HCT116 (cell line): ENCODE measurements around the gene NAA16. TPM values are rescaled to one million over a fixed set of nuclear protein-coding genes. Genes with fewer than 3 reads are reported as not detected.

Source experiments
- ATAC-seq: fragments of 200-7000 bp; cut with Tn5 transposase; 2 replicates; pipeline ENCODE4 v1.9.1; 2020; ENCODE audit warnings: mild to moderate bottlenecking, moderate library complexity
- BruUV-seq: library from RNA; stranded (reverse); fragments of 400-500 nt; replicated peaks from 2 replicates; lab custom pipeline; 2021; lab: Mats Ljungman, UMichigan
- CTCF ChIA-PET: fragments of 300-600 bp; sonication (Branson Sonifier 250); formaldehyde crosslinking; loops from one replicate; lab custom pipeline; 2021; ENCODE audit warnings: antibody characterized with exemption; lab: Charles Lee
- POLR2A ChIA-PET: fragments of 300-600, 350-600 bp; sonication (Branson Sonifier 250); formaldehyde crosslinking; loops from one replicate; lab custom pipeline; 2021; ENCODE audit warnings: antibody characterized with exemption; lab: Charles Lee
- RAD21 ChIA-PET, 2 experiments: fragments of 300-600 bp; sonication (Branson Sonifier 250); formaldehyde crosslinking; loops; one replicate each; lab custom pipeline; 2023; ENCODE audit warnings: low total read pairs in 2 of 2; ENCODE audit not compliant: uncharacterized antibody in 2 of 2, unreplicated experiment in 2 of 2, low non-redundant PET in 1 of 2; lab: Charles Lee
- DNase-seq: peaks from one replicate; pipeline ENCODE4 v3.0.0-alpha.2; 2010; ENCODE audit warnings: low read depth, low spot score
- H2AFZ ChIP-seq: fragments of 200-600 bp; shearing (Covaris generic), sonication (generic); 2 replicates; pipeline ENCODE4 v1.6.1; 2017; ENCODE audit warnings: low read depth, mixed run types, mixed read lengths, antibody characterized with exemption, low read length; ENCODE audit not compliant: poor library complexity, severe bottlenecking
- H3K27ac ChIP-seq: 2 replicates; pipeline ENCODE4 v1.5.1; 2012; ENCODE audit warnings: low read depth, low read length
- H3K27me3 ChIP-seq: fragments of 200-600 bp; sonication (generic); 2 replicates; pipeline ENCODE4 v1.6.1; 2016; ENCODE audit warnings: mixed run types, low read length, mixed read lengths; ENCODE audit not compliant: insufficient read depth
- H3K36me3 ChIP-seq, 2 experiments: fragments of 200-500 bp in 1 of 2; fragments of 200-600 bp in 1 of 2; sonication (Bioruptor generic) in 1 of 2; sonication (generic) in 1 of 2; 2 replicates each; pipeline versions ENCODE4 v1.5.1 to v1.6.1; 2014 to 2016; ENCODE audit warnings: low read length in 2 of 2, inconsistent platforms in 1 of 2, mixed read lengths in 1 of 2, mixed run types in 1 of 2; ENCODE audit not compliant: insufficient read depth in 2 of 2, control insufficient read depth in 1 of 2
- H3K4me1 ChIP-seq, 2 experiments: fragments of 200-600 bp in 1 of 2; sonication (generic) in 1 of 2; 2 replicates each; pipeline versions ENCODE4 v1.5.1 to v1.6.1; 2012 to 2017; ENCODE audit warnings: low read length in 2 of 2, inconsistent platforms in 1 of 2, mild to moderate bottlenecking in 1 of 2, mixed read lengths in 1 of 2, mixed run types in 1 of 2, moderate library complexity in 1 of 2; ENCODE audit not compliant: insufficient read depth in 2 of 2, control insufficient read depth in 1 of 2
- H3K4me2 ChIP-seq: fragments of 200-600 bp; sonication (generic); 2 replicates; pipeline ENCODE4 v1.6.1; 2017; ENCODE audit warnings: mixed run types, low read length, mixed read lengths
- H3K4me3 ChIP-seq, 2 experiments: fragments of 200-600 bp in 1 of 2; sonication (generic) in 1 of 2; replicated peaks in 1 of 2; 2 replicates each; pipeline ENCODE4 v1.5.1; 2011 to 2016; ENCODE audit warnings: low read length in 2 of 2, control low read depth in 1 of 2, low read depth in 1 of 2, mild to moderate bottlenecking in 1 of 2, mixed read lengths in 1 of 2, mixed run types in 1 of 2
- H3K79me2 ChIP-seq: fragments of 200-600 bp; sonication (generic); 2 replicates; pipeline ENCODE4 v1.6.1; 2017; ENCODE audit warnings: mild to moderate bottlenecking, mixed run types, low read length, moderate library complexity, mixed read lengths; ENCODE audit not compliant: insufficient read depth
- H3K9ac ChIP-seq: fragments of 200-600 bp; sonication (generic); 2 replicates; pipeline ENCODE4 v1.6.1; 2016; ENCODE audit warnings: low read length, mixed read lengths
- H3K9me2 ChIP-seq: fragments of 200-600 bp; sonication (generic), shearing (Covaris generic); 2 replicates; pipeline ENCODE4 v1.6.1; 2017; ENCODE audit warnings: mixed run types, mild to moderate bottlenecking, moderate library complexity; ENCODE audit not compliant: insufficient read depth
- H3K9me3 ChIP-seq, 2 experiments: fragments of 200-500 bp in 1 of 2; fragments of 200-600 bp in 1 of 2; sonication (Bioruptor generic) in 1 of 2; sonication (generic) in 1 of 2; 2 replicates each; pipeline ENCODE4 v1.6.1; 2014 to 2017; ENCODE audit warnings: low read length in 2 of 2, mixed read lengths in 2 of 2, inconsistent platforms in 1 of 2, low read depth in 1 of 2, mild to moderate bottlenecking in 1 of 2, mixed run types in 1 of 2, moderate library complexity in 1 of 2; ENCODE audit not compliant: control insufficient read depth in 1 of 2, insufficient read depth in 1 of 2
- H4K20me1 ChIP-seq: fragments of 200-600 bp; sonication (generic), shearing (Covaris generic); 2 replicates; pipeline ENCODE4 v1.6.1; 2017; ENCODE audit warnings: mixed run types, mild to moderate bottlenecking, moderate library complexity; ENCODE audit not compliant: insufficient read depth
- ATF3 ChIP-seq: IDR thresholded peaks from 2 replicates; pipeline ENCODE4 v1.6.1; 2012
- CBX3 ChIP-seq: IDR thresholded peaks from 2 replicates; pipeline ENCODE4 v1.6.1; 2012; ENCODE audit warnings: low read depth
- EZH2 ChIP-seq: fragments of 200-600 bp; sonication (generic); IDR thresholded peaks from 2 replicates; pipeline ENCODE4 v1.6.1; 2017; ENCODE audit warnings: antibody characterized with exemption, mixed run types
- POLR2AphosphoS5 ChIP-seq: IDR thresholded peaks from 2 replicates; pipeline ENCODE4 v1.6.1; 2011; ENCODE audit warnings: mild to moderate bottlenecking, low read depth, low read length, moderate library complexity
- RAD21 ChIP-seq: IDR thresholded peaks from 2 replicates; pipeline ENCODE4 v1.6.1; 2012; ENCODE audit warnings: low read depth, mild to moderate bottlenecking
- SIN3A ChIP-seq: IDR thresholded peaks from 2 replicates; pipeline ENCODE4 v1.6.1; 2012; ENCODE audit warnings: low read depth
- TCF7L2 ChIP-seq: IDR thresholded peaks from 2 replicates; pipeline ENCODE4 v1.7.0; 2011; ENCODE audit warnings: borderline replicate concordance, inconsistent platforms; ENCODE audit not compliant: insufficient read depth, insufficient read length; ENCODE audit errors: extremely low read depth
- ZFX ChIP-seq: fragments of 450-650 bp; IDR thresholded peaks from 2 replicates; pipeline ENCODE4 v1.6.1; 2017
- intact Hi-C: fragments of 100-400 bp; cut with micrococcal nuclease; formaldehyde crosslinking; loops from 2 replicates; pipeline ENCODE4 v1.10.0; 2022
- total RNA-seq: library from RNA; stranded (reverse); gene quantifications from one replicate; pipeline ENCODE4 v1.2.1, GENCODE V29; 2021; ENCODE audit not compliant: unreplicated experiment
- TF ChIP-seq, protein P1 (sequence below), 3 experiments: fragments of 200-600 bp in 1 of 3; sonication (generic) in 1 of 3; IDR thresholded peaks in 2 of 3; conservative IDR thresholded peaks in 1 of 3; 2 replicates each; pipeline ENCODE4 v1.5.1; 2012 to 2017; ENCODE audit warnings: low read depth in 2 of 3, low read length in 2 of 3, antibody characterized with exemption in 1 of 3, borderline replicate concordance in 1 of 3, control low read depth in 1 of 3, mild to moderate bottlenecking in 1 of 3, mixed read lengths in 1 of 3, mixed run types in 1 of 3, moderate library complexity in 1 of 3; ENCODE audit not compliant: insufficient read depth in 1 of 3

The NAA16 gene
- total RNA-seq, 1 experiment from 2014 or later = 19.1 TPM

DNA sequence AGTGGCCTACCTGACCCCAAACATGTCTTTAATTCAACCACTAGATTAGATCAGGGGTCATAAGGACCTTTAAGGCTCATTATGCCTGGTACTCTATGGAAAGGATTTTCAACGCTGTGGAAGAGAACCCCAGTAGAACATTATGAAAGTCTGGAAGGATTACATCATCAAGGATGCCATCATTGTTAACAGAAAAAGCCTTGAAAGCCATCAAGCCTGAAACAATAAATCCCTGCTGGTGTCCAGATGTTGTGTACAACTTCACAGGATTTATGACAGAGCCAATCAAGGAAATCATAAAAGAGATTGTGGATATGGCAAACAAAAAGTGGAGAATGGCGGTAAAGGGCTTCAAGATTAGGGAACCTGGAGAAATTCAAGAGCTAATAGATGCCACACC is 59.7 kb downstream of the NAA16 start:
- peaks cover 40 to 50% of the 10 kb centered on the region in 2 experiments for H3K36me3 ChIP-seq
- DNase-seq (no peak), ATAC-seq (no peak)
- BruUV-seq = no TSS peak
- no peaks in the 10 kb centered on the region for H3K4me1 ChIP-seq
- H3K4me3 ChIP-seq = no peak overlapping the region
- intact Hi-C loops = no loop called here
- no peaks in the 10 kb centered on the region for H4K20me1 ChIP-seq
- H3K27me3 ChIP-seq = no peaks in the 10 kb centered on the region
- CTCF ChIA-PET = no interaction called here
- H3K4me2 ChIP-seq = no peak overlapping the region
- H3K9ac ChIP-seq = no peak overlapping the region
- TF ChIP-seq EZH2 (no peak), ATF3 (no peak), ZFX (no peak), SIN3A (no peak), CBX3 (no peak), RAD21 (no peak), POLR2AphosphoS5 (no peak), TCF7L2 (no peak)
- TF ChIP-seq, protein P1, sequence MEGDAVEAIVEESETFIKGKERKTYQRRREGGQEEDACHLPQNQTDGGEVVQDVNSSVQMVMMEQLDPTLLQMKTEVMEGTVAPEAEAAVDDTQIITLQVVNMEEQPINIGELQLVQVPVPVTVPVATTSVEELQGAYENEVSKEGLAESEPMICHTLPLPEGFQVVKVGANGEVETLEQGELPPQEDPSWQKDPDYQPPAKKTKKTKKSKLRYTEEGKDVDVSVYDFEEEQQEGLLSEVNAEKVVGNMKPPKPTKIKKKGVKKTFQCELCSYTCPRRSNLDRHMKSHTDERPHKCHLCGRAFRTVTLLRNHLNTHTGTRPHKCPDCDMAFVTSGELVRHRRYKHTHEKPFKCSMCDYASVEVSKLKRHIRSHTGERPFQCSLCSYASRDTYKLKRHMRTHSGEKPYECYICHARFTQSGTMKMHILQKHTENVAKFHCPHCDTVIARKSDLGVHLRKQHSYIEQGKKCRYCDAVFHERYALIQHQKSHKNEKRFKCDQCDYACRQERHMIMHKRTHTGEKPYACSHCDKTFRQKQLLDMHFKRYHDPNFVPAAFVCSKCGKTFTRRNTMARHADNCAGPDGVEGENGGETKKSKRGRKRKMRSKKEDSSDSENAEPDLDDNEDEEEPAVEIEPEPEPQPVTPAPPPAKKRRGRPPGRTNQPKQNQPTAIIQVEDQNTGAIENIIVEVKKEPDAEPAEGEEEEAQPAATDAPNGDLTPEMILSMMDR (IDR thresholded peaks at IDR 0.05 in 2 of 3, conservative IDR thresholded peaks at IDR 0.05 in 1 of 3; ENCODE audit: borderline replicate concordance in 1 of 3, insufficient read depth in 1 of 3, low read depth in 2 of 3, low read length in 2 of 3) = no peak
- TF ChIP-seq, all 23 proteins: peak for 0
- Histone ChIP-seq H2AFZ (no peak overlapping the region), H3K9me3 (no peaks in the 10 kb centered on the region), H3K79me2 (no peaks in the 10 kb centered on the region), H3K27ac (no peak overlapping the region), H3K9me2 (no peaks in the 10 kb centered on the region)
- ChIA-PET RAD21 (no interaction called here), POLR2A (no interaction called here)
